Measurements from ENCODE around the gene LHX3.

Gene LHX3

DNA sequence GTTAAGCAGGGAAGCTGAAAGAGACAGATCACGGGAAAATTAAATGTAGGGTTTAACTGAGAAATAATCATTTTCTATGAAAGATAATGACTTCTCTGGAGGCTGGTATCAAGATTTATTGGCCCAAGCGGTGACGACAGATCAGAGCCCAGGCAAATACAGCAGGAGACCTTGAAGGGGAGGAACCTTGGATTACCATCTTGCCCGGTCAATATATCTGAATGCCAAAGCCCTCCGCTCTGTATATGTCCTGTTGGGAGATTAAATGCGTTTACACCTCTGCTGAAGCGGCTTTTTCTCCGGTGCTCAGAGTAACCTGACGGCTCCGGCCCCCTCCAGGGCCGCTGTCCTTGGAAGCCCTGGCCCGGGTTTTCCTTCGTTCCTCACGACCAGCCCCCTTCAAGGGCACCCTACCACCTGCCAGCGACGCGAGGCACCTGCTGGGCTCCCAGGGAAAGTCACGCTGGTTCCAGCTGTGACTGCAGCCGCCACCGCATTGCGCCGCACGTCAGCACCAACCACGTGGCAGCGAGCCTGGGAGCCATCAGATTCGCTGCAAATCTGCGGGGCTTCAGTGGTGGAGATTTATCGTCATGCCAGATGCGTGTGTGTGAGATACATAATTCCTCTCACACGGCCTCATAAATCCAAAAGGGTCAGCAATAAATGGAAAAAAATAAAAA lies 45.1 kb upstream of the LHX3 start:
- H3K4me3 ChIP-seq (ENCODE audit: low read length), result no peak overlapping the region
- TF ChIP-seq, protein P1, sequence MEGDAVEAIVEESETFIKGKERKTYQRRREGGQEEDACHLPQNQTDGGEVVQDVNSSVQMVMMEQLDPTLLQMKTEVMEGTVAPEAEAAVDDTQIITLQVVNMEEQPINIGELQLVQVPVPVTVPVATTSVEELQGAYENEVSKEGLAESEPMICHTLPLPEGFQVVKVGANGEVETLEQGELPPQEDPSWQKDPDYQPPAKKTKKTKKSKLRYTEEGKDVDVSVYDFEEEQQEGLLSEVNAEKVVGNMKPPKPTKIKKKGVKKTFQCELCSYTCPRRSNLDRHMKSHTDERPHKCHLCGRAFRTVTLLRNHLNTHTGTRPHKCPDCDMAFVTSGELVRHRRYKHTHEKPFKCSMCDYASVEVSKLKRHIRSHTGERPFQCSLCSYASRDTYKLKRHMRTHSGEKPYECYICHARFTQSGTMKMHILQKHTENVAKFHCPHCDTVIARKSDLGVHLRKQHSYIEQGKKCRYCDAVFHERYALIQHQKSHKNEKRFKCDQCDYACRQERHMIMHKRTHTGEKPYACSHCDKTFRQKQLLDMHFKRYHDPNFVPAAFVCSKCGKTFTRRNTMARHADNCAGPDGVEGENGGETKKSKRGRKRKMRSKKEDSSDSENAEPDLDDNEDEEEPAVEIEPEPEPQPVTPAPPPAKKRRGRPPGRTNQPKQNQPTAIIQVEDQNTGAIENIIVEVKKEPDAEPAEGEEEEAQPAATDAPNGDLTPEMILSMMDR (conservative IDR thresholded peaks at IDR 0.05; ENCODE audit: low read length), result no peak
- no peak for DNase-seq (ENCODE audit: low read depth)

DNA sequence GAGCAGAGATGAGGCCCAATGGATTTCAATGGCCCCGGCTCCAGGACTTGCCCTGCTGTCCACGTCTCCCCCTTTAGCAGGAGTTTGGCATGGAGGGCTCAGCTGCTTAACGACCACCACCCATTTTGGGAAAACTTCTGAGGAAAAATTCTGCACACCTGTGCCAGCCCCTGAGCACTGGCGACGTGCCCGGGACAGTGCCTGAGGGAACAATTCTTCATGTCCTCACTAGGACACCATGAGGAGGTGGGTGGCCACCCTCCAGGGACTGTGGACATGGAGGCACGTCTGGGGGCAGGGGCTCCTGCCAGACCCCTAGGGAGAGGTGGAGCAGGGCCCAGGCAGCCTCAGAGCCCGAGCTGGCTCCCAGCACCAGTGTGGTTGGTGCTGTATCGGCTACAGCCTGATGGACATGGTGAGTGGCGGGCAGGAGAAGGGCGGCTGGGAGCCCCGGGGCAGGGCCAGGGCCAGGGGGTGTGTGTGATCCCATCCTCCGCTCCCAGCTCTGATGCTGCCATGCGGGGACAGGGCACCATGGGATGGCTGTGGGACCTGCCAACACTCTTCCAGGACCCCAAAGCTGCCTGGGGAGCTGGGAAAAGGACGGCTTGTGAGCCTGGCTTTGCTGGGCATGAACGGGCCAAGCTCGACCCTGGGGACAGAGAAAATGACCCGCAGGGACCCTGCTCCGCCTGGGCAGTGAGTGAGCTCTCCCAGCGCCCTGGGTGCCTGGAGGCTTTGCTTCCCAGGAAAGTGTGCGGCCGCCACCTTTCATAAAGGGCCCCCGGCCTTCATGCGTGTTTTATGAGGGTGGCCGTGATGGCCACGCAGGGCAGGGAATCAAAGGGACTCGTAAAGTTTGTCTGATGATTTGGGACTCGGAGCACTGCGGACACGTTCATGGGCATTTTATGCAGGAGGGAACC lies 44.3 kb upstream of the LHX3 start:
- DNase-seq (ENCODE audit: low read depth), result no peak
- TF ChIP-seq, protein P1 (conservative IDR thresholded peaks at IDR 0.05; ENCODE audit: low read length), result no peak

GRCh38 chr9:136247947-136248637 lies 43.2 kb upstream of the LHX3 start:
- TF ChIP-seq, protein P1 (conservative IDR thresholded peaks at IDR 0.05; ENCODE audit: low read length), result no peak
- no peak overlapping the region for H3K4me3 ChIP-seq (ENCODE audit: low read length)
- no peak for DNase-seq (ENCODE audit: low read depth)

More for the DNA sequence above, 44.3 kb upstream of the LHX3 start:
- H3K4me3 ChIP-seq (ENCODE audit: low read length), result no peak overlapping the region

DNA sequence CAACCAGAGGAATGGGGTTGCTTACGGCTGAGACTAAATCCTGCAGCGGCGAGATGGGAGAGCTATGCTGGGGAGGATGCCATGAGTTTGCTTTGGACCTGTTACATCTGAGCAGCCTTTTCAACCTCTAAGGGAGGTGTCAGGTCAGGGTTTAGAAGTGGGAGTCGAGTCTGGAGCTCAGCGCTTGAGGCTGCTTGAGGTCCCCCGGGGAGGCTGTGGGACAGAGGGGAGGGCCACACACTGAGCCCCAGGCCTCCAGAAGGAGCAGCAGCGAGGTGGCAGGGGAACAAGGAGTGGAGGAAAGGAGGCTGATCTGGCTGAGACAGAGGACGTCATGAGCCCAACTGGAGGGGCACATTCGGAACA lies 42.6 kb upstream of the LHX3 start:
- no peak overlapping the region for H3K4me3 ChIP-seq (ENCODE audit: low read length)
- TF ChIP-seq, protein P1 (conservative IDR thresholded peaks at IDR 0.05; ENCODE audit: low read length), result no peak
- no peak for DNase-seq (ENCODE audit: low read depth)

DNA sequence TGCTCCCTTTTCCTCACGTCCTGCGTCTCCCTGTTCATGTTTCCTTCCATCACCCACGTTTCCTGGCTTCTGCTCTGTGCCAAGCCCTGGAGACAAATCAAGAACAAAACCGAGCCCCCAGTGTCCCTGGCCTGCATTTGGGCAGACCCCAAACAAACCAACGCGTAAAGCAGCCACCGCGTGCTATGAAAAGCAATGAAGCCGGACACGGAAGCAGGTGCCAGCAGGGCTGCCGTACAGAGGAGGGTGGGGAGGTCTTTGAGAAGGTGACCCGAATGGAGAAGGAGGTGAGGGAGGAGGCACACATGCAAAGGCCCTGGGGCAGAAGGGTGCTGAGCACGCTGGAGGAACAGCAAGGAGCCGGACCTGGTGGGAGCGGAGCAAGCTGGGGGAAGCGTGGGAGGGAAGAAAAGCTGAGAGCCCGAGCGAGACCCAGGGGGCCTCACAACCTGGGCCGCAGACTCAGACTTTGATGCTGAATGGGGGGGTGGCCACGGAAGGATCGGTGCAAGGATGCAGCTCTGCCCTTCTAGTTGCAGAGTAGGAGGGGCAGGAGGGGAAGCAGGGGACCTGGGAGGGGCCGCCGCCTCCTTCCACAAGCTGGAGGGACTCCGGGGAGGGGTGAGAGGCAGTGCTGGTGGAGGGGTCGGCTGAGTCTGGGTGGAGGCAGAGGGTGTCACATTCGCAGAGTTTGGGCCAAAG lies 42.1 kb upstream of the LHX3 start:
- no peak overlapping the region for H3K4me3 ChIP-seq (ENCODE audit: low read length)
- DNase-seq (ENCODE audit: low read depth), result no peak
- TF ChIP-seq, protein P1 (conservative IDR thresholded peaks at IDR 0.05; ENCODE audit: low read length), result no peak

DNA sequence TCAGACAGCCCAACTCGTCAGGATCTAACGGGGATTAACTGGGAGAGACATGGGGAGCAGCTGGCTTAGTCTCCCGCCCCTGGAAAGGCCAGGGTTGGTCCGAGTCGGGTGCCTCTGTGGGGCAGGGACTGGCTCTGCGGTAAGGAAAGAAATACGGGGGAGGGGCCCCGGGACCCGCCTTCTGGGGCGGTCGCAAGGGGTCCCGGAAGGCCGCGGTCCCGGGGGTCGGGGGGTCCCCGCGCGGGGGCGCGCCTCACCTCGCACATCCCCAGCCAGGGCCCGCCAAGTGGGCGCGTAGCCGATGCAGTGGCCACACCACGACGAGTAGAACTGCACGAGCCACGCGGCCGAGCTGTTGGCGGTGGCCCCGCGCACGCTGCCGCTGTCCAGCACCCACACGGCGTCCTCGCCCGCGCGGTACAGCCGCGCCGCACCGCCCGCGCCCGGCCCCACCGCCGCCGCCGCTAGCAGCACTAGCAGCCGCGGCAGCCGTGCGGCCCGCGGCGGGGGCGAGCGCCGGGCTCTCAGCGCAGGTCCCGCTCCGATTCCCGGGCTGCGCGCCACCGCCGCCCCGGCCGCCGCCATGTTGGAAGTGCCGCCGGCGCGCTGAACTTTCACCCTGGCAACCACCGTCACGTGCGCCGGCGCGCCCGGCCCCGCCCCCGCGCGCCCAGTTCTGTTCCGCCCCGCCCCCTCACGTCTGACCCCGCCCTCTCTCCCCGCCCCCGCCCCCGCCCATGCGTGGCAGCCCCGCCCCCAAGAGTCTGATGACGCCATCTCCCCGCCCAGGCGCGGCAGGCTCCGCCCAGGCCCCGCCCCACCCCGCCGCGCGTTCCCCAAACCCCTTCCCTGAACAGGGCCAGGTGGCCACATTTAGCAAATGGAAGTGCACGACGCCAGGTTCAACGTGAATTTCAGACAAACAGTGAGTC lies 40.6 kb upstream of the LHX3 start, which contains the start of gene QSOX2:
QSOX2 (minus strand) TSS at position 594 of the 932 bp plus-strand sequence; CDS start at position 585, 9 bp downstream.
- TF ChIP-seq, protein P1 (conservative IDR thresholded peaks at IDR 0.05; ENCODE audit: low read length), result no peak
- DNase-seq (ENCODE audit: low read depth), result peak; percentile 70
- peak within 1 kb of the TSS; percentile 72 for H3K4me3 ChIP-seq (ENCODE audit: low read length)

All from AG10803 (cell line).